GM21390 (cell line): ENCODE measurements around the gene GNPTAB.

Source experiments
- ATAC-seq: cut with Tn5 transposase; IDR thresholded peaks from one replicate; pipeline ENCODE4 v1.9.1; 2021; ENCODE audit not compliant: unreplicated experiment

Gene GNPTAB

GRCh38 chr12:101809208-101809607 lies 21.6 kb downstream of the GNPTAB start:
- ATAC-seq = no peak

GRCh38 chr12:101806265-101806664 lies 24.5 kb downstream of the GNPTAB start:
- no peak for ATAC-seq

- no peak for ATAC-seq
Observed at GRCh38 chr12:101804409-101804808, 26.4 kb downstream of the GNPTAB start.

- no peak for ATAC-seq
Observed at GRCh38 chr12:101803978-101804377, 26.8 kb downstream of the GNPTAB start.

- ATAC-seq = no peak
Observed at GRCh38 chr12:101802486-101802885, 28.3 kb downstream of the GNPTAB start.

- ATAC-seq = peak; percentile 66
Observed at GRCh38 chr12:101799774-101800173, 31.0 kb downstream of the GNPTAB start.

GRCh38 chr12:101795786-101796185 lies 35.0 kb downstream of the GNPTAB start:
- no peak for ATAC-seq

GRCh38 chr12:101795013-101795412 lies 35.7 kb downstream of the GNPTAB start:
- ATAC-seq = no peak

GRCh38 chr12:101794574-101794973 lies 36.2 kb downstream of the GNPTAB start:
- ATAC-seq = no peak

- peak; percentile 74 for ATAC-seq
Observed at GRCh38 chr12:101793401-101793800, 37.4 kb downstream of the GNPTAB start.

GRCh38 chr12:101792046-101792931 lies 38.5 kb downstream of the GNPTAB start:
- ATAC-seq = no peak

GRCh38 chr12:101789171-101789570 lies 41.6 kb downstream of the GNPTAB start:
- no peak for ATAC-seq

- ATAC-seq = no peak
Observed at GRCh38 chr12:101785671-101786070, 45.1 kb downstream of the GNPTAB start.

GRCh38 chr12:101784376-101784775 lies 46.4 kb downstream of the GNPTAB start:
- no peak for ATAC-seq

GRCh38 chr12:101783838-101784237 lies 46.9 kb downstream of the GNPTAB start:
- no peak for ATAC-seq

- ATAC-seq = no peak
Observed at GRCh38 chr12:101783150-101783549, 47.6 kb downstream of the GNPTAB start.

GRCh38 chr12:101782273-101782731 lies 48.5 kb downstream of the GNPTAB start:
- no peak for ATAC-seq

- no peak for ATAC-seq
Observed at GRCh38 chr12:101781834-101782233, 48.9 kb downstream of the GNPTAB start.

GRCh38 chr12:101780599-101780998 lies 50.2 kb downstream of the GNPTAB start:
- no peak for ATAC-seq

- ATAC-seq = no peak
Observed at GRCh38 chr12:101779626-101780025, 51.1 kb downstream of the GNPTAB start.

GRCh38 chr12:101779200-101779599 lies 51.6 kb downstream of the GNPTAB start:
- no peak for ATAC-seq

GRCh38 chr12:101777978-101778377 lies 52.8 kb downstream of the GNPTAB start:
- ATAC-seq = no peak

GRCh38 chr12:101777485-101777884 lies 53.3 kb downstream of the GNPTAB start:
- ATAC-seq = no peak
